GM23338 (cell line): ENCODE results near the gene RAD23B. TPM values are rescaled to one million over a fixed set of nuclear protein-coding genes. Genes with fewer than 3 reads are reported as not detected.

ENCODE experiments used
- ATAC-seq: fragments of 200-7000 bp; cut with Tn5 transposase; 3 replicates; pipeline ENCODE4 v1.9.1; 2020
- DNase-seq: peaks from one replicate; pipeline ENCODE4 v3.0.0-alpha.2; 2015; ENCODE audit warnings: low spot score
- H2AFZ ChIP-seq: fragments of 200-600 bp; sonication (generic); 2 replicates; pipeline ENCODE4 v1.8.0; 2016; ENCODE audit warnings: antibody characterized with exemption, mild to moderate bottlenecking, moderate library complexity
- H3F3A ChIP-seq: fragments of 200-600 bp; sonication (generic); replicated peaks from 2 replicates; pipeline ENCODE4 v1.8.0; 2017; ENCODE audit warnings: antibody characterized with exemption, mixed run types, low read depth
- H3K27ac ChIP-seq: fragments of 200-600 bp; sonication (generic); 2 replicates; pipeline ENCODE4 v1.6.1; 2016; ENCODE audit warnings: low read depth
- H3K27me3 ChIP-seq: fragments of 200-600 bp; sonication (generic); 2 replicates; pipeline ENCODE4 v1.8.0; 2016; ENCODE audit warnings: mild to moderate bottlenecking, mixed run types, moderate library complexity; ENCODE audit not compliant: insufficient read depth
- H3K36me3 ChIP-seq: fragments of 200-600 bp; sonication (generic); 2 replicates; pipeline ENCODE4 v1.8.0; 2016; ENCODE audit warnings: mild to moderate bottlenecking; ENCODE audit not compliant: insufficient read depth
- H3K4me1 ChIP-seq: fragments of 200-600 bp; sonication (generic); 2 replicates; pipeline ENCODE4 v1.8.0; 2016; ENCODE audit warnings: mild to moderate bottlenecking, moderate library complexity; ENCODE audit not compliant: insufficient read depth
- H3K4me2 ChIP-seq: fragments of 200-600 bp; sonication (generic); 2 replicates; pipeline ENCODE4 v1.7.1; 2017; ENCODE audit warnings: mixed run types
- H3K4me3 ChIP-seq: fragments of 200-600 bp; sonication (generic); 2 replicates; pipeline ENCODE4 v1.6.1; 2016; ENCODE audit warnings: mixed run types
- H3K79me2 ChIP-seq: fragments of 200-600 bp; sonication (generic); replicated peaks from 2 replicates; pipeline ENCODE4 v1.8.0; 2017; ENCODE audit warnings: mild to moderate bottlenecking; ENCODE audit not compliant: insufficient read depth
- H3K9me2 ChIP-seq: fragments of 200-600 bp; sonication (generic); 2 replicates; pipeline ENCODE4 v1.8.0; 2017; ENCODE audit not compliant: insufficient read depth
- H4K20me1 ChIP-seq: fragments of 200-600 bp; sonication (generic); replicated peaks from 2 replicates; pipeline ENCODE4 v1.8.0; 2017; ENCODE audit warnings: mild to moderate bottlenecking; ENCODE audit not compliant: insufficient read depth
- H3K27ac Mint-ChIP-seq: 2 replicates; pipeline ENCODE4 v1.8.0; 2020; ENCODE audit warnings: inconsistent platforms, mild to moderate bottlenecking, moderate library complexity, mixed read lengths
- H3K27me3 Mint-ChIP-seq: 3 replicates; pipeline ENCODE4 v1.8.0; 2022; ENCODE audit warnings: low read depth, mild to moderate bottlenecking, moderate library complexity, mixed read lengths, inconsistent platforms; ENCODE audit not compliant: insufficient read depth, poor library complexity
- H3K36me3 Mint-ChIP-seq: 3 replicates; pipeline ENCODE4 v1.8.0; 2021; ENCODE audit warnings: low read depth, mild to moderate bottlenecking, inconsistent platforms, moderate library complexity, mixed read lengths
- H3K4me1 Mint-ChIP-seq: 3 replicates; pipeline ENCODE4 v1.8.0; 2020; ENCODE audit warnings: mild to moderate bottlenecking, inconsistent platforms, mixed read lengths
- H3K4me3 Mint-ChIP-seq: 3 replicates; pipeline ENCODE4 v1.8.0; 2021; ENCODE audit warnings: moderate library complexity, mild to moderate bottlenecking, inconsistent platforms, mixed read lengths
- H3K9me3 Mint-ChIP-seq: 3 replicates; pipeline ENCODE4 v1.8.0; 2020; ENCODE audit warnings: moderate library complexity, mild to moderate bottlenecking, inconsistent platforms, mixed read lengths
- CREB1 ChIP-seq: fragments of 250-450 bp; sonication (Bioruptor Pico); IDR thresholded peaks from 2 replicates; pipeline ENCODE4 v1.5.0; 2020; ENCODE audit warnings: low read depth, mild to moderate bottlenecking, moderate library complexity
- CTCF ChIP-seq, 2 experiments: fragments of 200-600 bp in 1 of 2; sonication (generic) in 1 of 2; conservative IDR thresholded peaks; 2 replicates each; pipeline versions ENCODE4 v1.5.1 to v1.6.1; 2016 to 2017; ENCODE audit warnings: antibody characterized with exemption in 2 of 2, low read depth in 2 of 2, mild to moderate bottlenecking in 2 of 2, moderate library complexity in 1 of 2
- ETS1 ChIP-seq: IDR thresholded peaks from 2 replicates; pipeline ENCODE4 v1.6.1; 2016; ENCODE audit warnings: antibody characterized with exemption
- EZH2 ChIP-seq: fragments of 200-600 bp; sonication (generic); IDR thresholded peaks from one replicate; pipeline ENCODE4 v1.8.0; 2017; ENCODE audit warnings: antibody characterized with exemption, mild to moderate bottlenecking, low read depth; ENCODE audit not compliant: unreplicated experiment
- EZH2phosphoT487 ChIP-seq: fragments of 200-600 bp; sonication (generic); IDR thresholded peaks from one replicate; pipeline ENCODE4 v1.8.1; 2018; ENCODE audit warnings: antibody characterized with exemption; ENCODE audit not compliant: unreplicated experiment
- JUNB ChIP-seq: IDR thresholded peaks from one replicate; pipeline ENCODE4 v1.6.1; 2016; ENCODE audit warnings: antibody characterized with exemption; ENCODE audit not compliant: unreplicated experiment
- NANOG ChIP-seq: IDR thresholded peaks from 2 replicates; pipeline ENCODE4 v1.6.1; 2016; ENCODE audit warnings: antibody characterized with exemption, borderline replicate concordance
- POLR2AphosphoS5 ChIP-seq: IDR thresholded peaks from 2 replicates; pipeline ENCODE4 v1.6.1; 2016; ENCODE audit warnings: antibody characterized with exemption, low read depth
- STAT1 ChIP-seq: IDR thresholded peaks from one replicate; pipeline ENCODE4 v1.6.1; 2016; ENCODE audit warnings: antibody characterized with exemption; ENCODE audit not compliant: unreplicated experiment
- ZNF114 ChIP-seq: fragments of 250-450 bp; sonication (Bioruptor Pico); IDR thresholded peaks from 2 replicates; pipeline ENCODE4 v1.5.0; 2020; ENCODE audit warnings: mild to moderate bottlenecking, moderate library complexity
- ZNF331 ChIP-seq: fragments of 250-450 bp; sonication (Bioruptor Pico); IDR thresholded peaks from 2 replicates; pipeline ENCODE4 v1.5.0; 2020; ENCODE audit warnings: low read depth, mild to moderate bottlenecking, moderate library complexity
- ZNF462 ChIP-seq: fragments of 250-450 bp; sonication (Bioruptor Pico); IDR thresholded peaks from 2 replicates; pipeline ENCODE4 v1.5.0; 2020; ENCODE audit warnings: mild to moderate bottlenecking, moderate library complexity
- polyA plus RNA-seq: library from polyadenylated mRNA; unstranded; fragments of >200 nt; fragmentation: Nextera tagmentation; extraction: Ambion mirVana; gene quantifications from 2 replicates; pipeline ENCODE4 v1.2.1, GENCODE V29; 2016
- total RNA-seq: library from RNA; depleted of rRNA; stranded (reverse); fragments of >200 nt; shearing (Covaris generic); gene quantifications from 2 replicates; pipeline ENCODE4 v1.2.3, GENCODE V29; 2014
- TF ChIP-seq, protein P1 (sequence below): IDR thresholded peaks from one replicate; pipeline ENCODE4 v1.6.1; 2018; ENCODE audit warnings: antibody characterized with exemption; ENCODE audit not compliant: unreplicated experiment

The RAD23B gene
- total and polyA plus RNA-seq, 2 experiments from 2014 or later = 31.1 to 137 TPM

GRCh38 chr9:107358986-107359385 is 75.9 kb downstream of the RAD23B start:
- Mint-ChIP-seq H3K27me3 (peaks cover 2% of the 10 kb centered on the region), H3K4me1 (peaks cover 6% of the 10 kb centered on the region), H3K4me3 (no peak overlapping the region), H3K27ac (no peak overlapping the region), H3K36me3 (no peaks in the 10 kb centered on the region), H3K9me3 (no peaks in the 10 kb centered on the region)
- ATAC-seq = peak; percentile 48
- Histone ChIP-seq H3K36me3 (no peaks in the 10 kb centered on the region), H3F3A (no peaks in the 10 kb centered on the region), H4K20me1 (no peaks in the 10 kb centered on the region), H3K4me1 (no peaks in the 10 kb centered on the region), H3K9me2 (no peaks in the 10 kb centered on the region), H3K27me3 (no peaks in the 10 kb centered on the region), H3K79me2 (no peaks in the 10 kb centered on the region), H3K4me3 (no peak overlapping the region), H2AFZ (peak overlapping the region; percentile 24; the same call in 1 of the 2 replicates), H3K4me2 (no peak overlapping the region), H3K27ac (no peak overlapping the region)
- DNase-seq = no peak
- TF ChIP-seq POLR2AphosphoS5 (no peak), ZNF331 (CRISPR knock-in tag) (no peak), CTCF (conservative IDR thresholded peaks at IDR 0.05; ENCODE audit: low read depth in 2 of 2) (no peak), NANOG (no peak), CREB1 (CRISPR knock-in tag) (no peak), ETS1 (no peak), JUNB (no peak), EZH2phosphoT487 (no peak), ZNF462 (CRISPR knock-in tag) (no peak), EZH2 (no peak), STAT1 (no peak), ZNF114 (no peak)
- TF ChIP-seq, protein P1, sequence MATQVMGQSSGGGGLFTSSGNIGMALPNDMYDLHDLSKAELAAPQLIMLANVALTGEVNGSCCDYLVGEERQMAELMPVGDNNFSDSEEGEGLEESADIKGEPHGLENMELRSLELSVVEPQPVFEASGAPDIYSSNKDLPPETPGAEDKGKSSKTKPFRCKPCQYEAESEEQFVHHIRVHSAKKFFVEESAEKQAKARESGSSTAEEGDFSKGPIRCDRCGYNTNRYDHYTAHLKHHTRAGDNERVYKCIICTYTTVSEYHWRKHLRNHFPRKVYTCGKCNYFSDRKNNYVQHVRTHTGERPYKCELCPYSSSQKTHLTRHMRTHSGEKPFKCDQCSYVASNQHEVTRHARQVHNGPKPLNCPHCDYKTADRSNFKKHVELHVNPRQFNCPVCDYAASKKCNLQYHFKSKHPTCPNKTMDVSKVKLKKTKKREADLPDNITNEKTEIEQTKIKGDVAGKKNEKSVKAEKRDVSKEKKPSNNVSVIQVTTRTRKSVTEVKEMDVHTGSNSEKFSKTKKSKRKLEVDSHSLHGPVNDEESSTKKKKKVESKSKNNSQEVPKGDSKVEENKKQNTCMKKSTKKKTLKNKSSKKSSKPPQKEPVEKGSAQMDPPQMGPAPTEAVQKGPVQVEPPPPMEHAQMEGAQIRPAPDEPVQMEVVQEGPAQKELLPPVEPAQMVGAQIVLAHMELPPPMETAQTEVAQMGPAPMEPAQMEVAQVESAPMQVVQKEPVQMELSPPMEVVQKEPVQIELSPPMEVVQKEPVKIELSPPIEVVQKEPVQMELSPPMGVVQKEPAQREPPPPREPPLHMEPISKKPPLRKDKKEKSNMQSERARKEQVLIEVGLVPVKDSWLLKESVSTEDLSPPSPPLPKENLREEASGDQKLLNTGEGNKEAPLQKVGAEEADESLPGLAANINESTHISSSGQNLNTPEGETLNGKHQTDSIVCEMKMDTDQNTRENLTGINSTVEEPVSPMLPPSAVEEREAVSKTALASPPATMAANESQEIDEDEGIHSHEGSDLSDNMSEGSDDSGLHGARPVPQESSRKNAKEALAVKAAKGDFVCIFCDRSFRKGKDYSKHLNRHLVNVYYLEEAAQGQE = no peak
